ENCODE measurements around the gene COL28A1. TPM values are rescaled to one million over a fixed set of nuclear protein-coding genes. Genes with fewer than 3 reads are reported as not detected.

The COL28A1 gene
- total and polyA plus RNA-seq, 4 donors, result 0.05 to 0.50 (median 0.18) TPM

DNA sequence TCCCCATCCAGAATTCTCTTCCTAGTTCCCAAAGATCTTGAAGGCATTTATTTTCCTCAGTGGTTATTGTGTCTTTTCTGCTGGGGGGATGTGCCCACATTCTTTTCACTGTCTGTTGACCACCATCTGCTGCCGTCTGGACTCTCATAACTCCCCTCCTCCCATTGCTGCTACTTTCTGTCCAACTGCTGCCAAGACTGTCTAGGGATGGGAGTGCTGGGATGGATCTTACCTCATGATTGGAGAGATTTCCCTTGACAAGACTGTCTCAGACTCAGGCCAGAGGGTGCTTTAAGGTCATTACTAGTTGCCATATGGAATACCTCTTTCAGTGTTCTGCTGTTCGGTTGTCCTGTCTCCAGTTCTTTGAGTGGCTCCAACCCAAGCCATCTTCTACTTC, 211.8 kb downstream of the COL28A1 start:
- no peak overlapping the region for H3K9ac ChIP-seq (ENCODE audit: low read depth in 1 of 2, low read length in 2 of 2)
- WGBS, result 86% methylated on average over 2 of the region's 2 CpGs
- no peaks in the 10 kb centered on the region for H3K36me3 ChIP-seq (ENCODE audit: control insufficient read depth in 4 of 4, insufficient read depth in 3 of 4, low read depth in 1 of 4, low read length in 3 of 4)

DNA sequence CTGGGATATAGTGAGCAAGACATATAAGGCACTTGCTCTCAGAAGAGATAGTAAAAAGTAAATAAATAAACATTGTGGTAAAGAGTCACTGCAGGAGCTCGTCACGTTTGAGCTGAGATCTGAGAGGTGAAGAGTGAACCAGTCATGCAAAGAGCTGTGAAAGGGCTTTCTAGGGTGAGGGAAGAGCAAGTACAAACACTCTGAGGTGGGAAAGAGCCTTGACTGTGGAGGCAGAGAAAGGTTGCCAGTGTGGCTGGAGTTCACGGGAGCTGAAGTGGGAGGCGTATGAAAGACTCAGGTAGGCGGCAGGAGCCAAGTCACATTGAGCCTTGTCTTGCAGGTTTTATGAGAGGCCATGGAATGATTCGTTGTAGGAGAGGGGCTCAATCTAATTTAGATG, 212.3 kb downstream of the COL28A1 start:
- WGBS, result 81% methylated on average over 6 of the region's 6 CpGs
- Histone ChIP-seq H3K36me3 (ENCODE audit: control insufficient read depth in 4 of 4, insufficient read depth in 3 of 4, low read depth in 1 of 4, low read length in 3 of 4) (no peaks in the 10 kb centered on the region), H3K27me3 (ENCODE audit: control insufficient read depth in 4 of 4, insufficient read depth in 4 of 4, low read length in 3 of 4) (no peaks in the 10 kb centered on the region), H3K9ac (ENCODE audit: low read depth in 1 of 2, low read length in 2 of 2) (no peak overlapping the region), H3K27ac (ENCODE audit: low read depth in 1 of 2, low read length in 2 of 2) (no peak overlapping the region), H3K9me3 (ENCODE audit: control insufficient read depth in 4 of 4, low read length in 3 of 4) (no peaks in the 10 kb centered on the region), H3K4me3 (ENCODE audit: low read depth in 1 of 3, low read length in 3 of 3) (no peak overlapping the region), H3K4me1 (ENCODE audit: control insufficient read depth in 4 of 4, insufficient read depth in 4 of 4, low read length in 3 of 4) (peaks cover 0 to 4% (median 0%) of the 10 kb centered on the region in 4 donors)
- no peak for TF ChIP-seq NR2F2 (IDR thresholded peaks at IDR 0.05)
- no peak for TF ChIP-seq YY1 (IDR thresholded peaks at IDR 0.05)
- TF ChIP-seq TAF1 (conservative IDR thresholded peaks at IDR 0.05), result no peak
- no peak for TF ChIP-seq GABPA (IDR thresholded peaks at IDR 0.05 in 1 of 2, conservative IDR thresholded peaks at IDR 0.05 in 1 of 2)
- no peak for TF ChIP-seq FOXA2 (IDR thresholded peaks at IDR 0.05)
- TF ChIP-seq FOXA1 (IDR thresholded peaks at IDR 0.05), result no peak
- TF ChIP-seq, protein P1, sequence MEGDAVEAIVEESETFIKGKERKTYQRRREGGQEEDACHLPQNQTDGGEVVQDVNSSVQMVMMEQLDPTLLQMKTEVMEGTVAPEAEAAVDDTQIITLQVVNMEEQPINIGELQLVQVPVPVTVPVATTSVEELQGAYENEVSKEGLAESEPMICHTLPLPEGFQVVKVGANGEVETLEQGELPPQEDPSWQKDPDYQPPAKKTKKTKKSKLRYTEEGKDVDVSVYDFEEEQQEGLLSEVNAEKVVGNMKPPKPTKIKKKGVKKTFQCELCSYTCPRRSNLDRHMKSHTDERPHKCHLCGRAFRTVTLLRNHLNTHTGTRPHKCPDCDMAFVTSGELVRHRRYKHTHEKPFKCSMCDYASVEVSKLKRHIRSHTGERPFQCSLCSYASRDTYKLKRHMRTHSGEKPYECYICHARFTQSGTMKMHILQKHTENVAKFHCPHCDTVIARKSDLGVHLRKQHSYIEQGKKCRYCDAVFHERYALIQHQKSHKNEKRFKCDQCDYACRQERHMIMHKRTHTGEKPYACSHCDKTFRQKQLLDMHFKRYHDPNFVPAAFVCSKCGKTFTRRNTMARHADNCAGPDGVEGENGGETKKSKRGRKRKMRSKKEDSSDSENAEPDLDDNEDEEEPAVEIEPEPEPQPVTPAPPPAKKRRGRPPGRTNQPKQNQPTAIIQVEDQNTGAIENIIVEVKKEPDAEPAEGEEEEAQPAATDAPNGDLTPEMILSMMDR (IDR thresholded peaks at IDR 0.05; ENCODE audit: low read depth, low read length, missing input control), result no peak
- TF ChIP-seq JUND (IDR thresholded peaks at IDR 0.05), result no peak
- no peak for TF ChIP-seq EGR1 (IDR thresholded peaks at IDR 0.05; ENCODE audit: low read depth in 2 of 2)
- TF ChIP-seq HNF4G (IDR thresholded peaks at IDR 0.05), result no peak
- TF ChIP-seq, protein P2, sequence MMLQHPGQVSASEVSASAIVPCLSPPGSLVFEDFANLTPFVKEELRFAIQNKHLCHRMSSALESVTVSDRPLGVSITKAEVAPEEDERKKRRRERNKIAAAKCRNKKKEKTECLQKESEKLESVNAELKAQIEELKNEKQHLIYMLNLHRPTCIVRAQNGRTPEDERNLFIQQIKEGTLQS (IDR thresholded peaks at IDR 0.05), result no peak
- TF ChIP-seq RXRA (IDR thresholded peaks at IDR 0.05), result no peak
- no peak for DNase-seq (ENCODE audit: low spot score)

More for the DNA sequence above, 211.8 kb downstream of the COL28A1 start:
- H3K27ac ChIP-seq (ENCODE audit: low read depth in 1 of 2, low read length in 2 of 2), result no peak overlapping the region
- no peaks in the 10 kb centered on the region for H3K9me3 ChIP-seq (ENCODE audit: control insufficient read depth in 4 of 4, low read length in 3 of 4)
- no peak for DNase-seq (ENCODE audit: low spot score)
- no peaks in the 10 kb centered on the region for H3K27me3 ChIP-seq (ENCODE audit: control insufficient read depth in 4 of 4, insufficient read depth in 4 of 4, low read length in 3 of 4)
- H3K4me3 ChIP-seq (ENCODE audit: low read depth in 1 of 3, low read length in 3 of 3), result no peak overlapping the region
- TF ChIP-seq GABPA (IDR thresholded peaks at IDR 0.05 in 1 of 2, conservative IDR thresholded peaks at IDR 0.05 in 1 of 2) (no peak), YY1 (IDR thresholded peaks at IDR 0.05) (no peak), TAF1 (conservative IDR thresholded peaks at IDR 0.05) (no peak), FOXA2 (IDR thresholded peaks at IDR 0.05) (no peak), FOXA1 (IDR thresholded peaks at IDR 0.05) (no peak), SP1 (IDR thresholded peaks at IDR 0.05) (no peak), EGR1 (IDR thresholded peaks at IDR 0.05; ENCODE audit: low read depth in 2 of 2) (no peak), JUND (IDR thresholded peaks at IDR 0.05) (no peak)
- TF ChIP-seq, protein P3, sequence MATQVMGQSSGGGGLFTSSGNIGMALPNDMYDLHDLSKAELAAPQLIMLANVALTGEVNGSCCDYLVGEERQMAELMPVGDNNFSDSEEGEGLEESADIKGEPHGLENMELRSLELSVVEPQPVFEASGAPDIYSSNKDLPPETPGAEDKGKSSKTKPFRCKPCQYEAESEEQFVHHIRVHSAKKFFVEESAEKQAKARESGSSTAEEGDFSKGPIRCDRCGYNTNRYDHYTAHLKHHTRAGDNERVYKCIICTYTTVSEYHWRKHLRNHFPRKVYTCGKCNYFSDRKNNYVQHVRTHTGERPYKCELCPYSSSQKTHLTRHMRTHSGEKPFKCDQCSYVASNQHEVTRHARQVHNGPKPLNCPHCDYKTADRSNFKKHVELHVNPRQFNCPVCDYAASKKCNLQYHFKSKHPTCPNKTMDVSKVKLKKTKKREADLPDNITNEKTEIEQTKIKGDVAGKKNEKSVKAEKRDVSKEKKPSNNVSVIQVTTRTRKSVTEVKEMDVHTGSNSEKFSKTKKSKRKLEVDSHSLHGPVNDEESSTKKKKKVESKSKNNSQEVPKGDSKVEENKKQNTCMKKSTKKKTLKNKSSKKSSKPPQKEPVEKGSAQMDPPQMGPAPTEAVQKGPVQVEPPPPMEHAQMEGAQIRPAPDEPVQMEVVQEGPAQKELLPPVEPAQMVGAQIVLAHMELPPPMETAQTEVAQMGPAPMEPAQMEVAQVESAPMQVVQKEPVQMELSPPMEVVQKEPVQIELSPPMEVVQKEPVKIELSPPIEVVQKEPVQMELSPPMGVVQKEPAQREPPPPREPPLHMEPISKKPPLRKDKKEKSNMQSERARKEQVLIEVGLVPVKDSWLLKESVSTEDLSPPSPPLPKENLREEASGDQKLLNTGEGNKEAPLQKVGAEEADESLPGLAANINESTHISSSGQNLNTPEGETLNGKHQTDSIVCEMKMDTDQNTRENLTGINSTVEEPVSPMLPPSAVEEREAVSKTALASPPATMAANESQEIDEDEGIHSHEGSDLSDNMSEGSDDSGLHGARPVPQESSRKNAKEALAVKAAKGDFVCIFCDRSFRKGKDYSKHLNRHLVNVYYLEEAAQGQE (IDR thresholded peaks at IDR 0.05), result no peak
- TF ChIP-seq, protein P1 (IDR thresholded peaks at IDR 0.05; ENCODE audit: low read depth, low read length, missing input control), result no peak
- TF ChIP-seq, protein P4, sequence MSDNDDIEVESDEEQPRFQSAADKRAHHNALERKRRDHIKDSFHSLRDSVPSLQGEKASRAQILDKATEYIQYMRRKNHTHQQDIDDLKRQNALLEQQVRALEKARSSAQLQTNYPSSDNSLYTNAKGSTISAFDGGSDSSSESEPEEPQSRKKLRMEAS (IDR thresholded peaks at IDR 0.05), result no peak
- TF ChIP-seq, protein P5, sequence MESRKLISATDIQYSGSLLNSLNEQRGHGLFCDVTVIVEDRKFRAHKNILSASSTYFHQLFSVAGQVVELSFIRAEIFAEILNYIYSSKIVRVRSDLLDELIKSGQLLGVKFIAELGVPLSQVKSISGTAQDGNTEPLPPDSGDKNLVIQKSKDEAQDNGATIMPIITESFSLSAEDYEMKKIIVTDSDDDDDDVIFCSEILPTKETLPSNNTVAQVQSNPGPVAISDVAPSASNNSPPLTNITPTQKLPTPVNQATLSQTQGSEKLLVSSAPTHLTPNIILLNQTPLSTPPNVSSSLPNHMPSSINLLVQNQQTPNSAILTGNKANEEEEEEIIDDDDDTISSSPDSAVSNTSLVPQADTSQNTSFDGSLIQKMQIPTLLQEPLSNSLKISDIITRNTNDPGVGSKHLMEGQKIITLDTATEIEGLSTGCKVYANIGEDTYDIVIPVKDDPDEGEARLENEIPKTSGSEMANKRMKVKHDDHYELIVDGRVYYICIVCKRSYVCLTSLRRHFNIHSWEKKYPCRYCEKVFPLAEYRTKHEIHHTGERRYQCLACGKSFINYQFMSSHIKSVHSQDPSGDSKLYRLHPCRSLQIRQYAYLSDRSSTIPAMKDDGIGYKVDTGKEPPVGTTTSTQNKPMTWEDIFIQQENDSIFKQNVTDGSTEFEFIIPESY (IDR thresholded peaks at IDR 0.05), result no peak
- peaks cover 0 to 4% (median 0%) of the 10 kb centered on the region in 4 donors for H3K4me1 ChIP-seq (ENCODE audit: control insufficient read depth in 4 of 4, insufficient read depth in 4 of 4, low read length in 3 of 4)

All from liver (tissue), 9 donors.